Stimulated activated naive CD8-positive, alpha-beta T cell treated with anti-CD3 and anti-CD28 coated beads, Interleukin-15, amount 100 ng/mL, for 72 hours (primary cell): Measurements from ENCODE around the gene FOLR2.

Experiments
- ATAC-seq: fragments of 150-1000 bp; cut with Tn5 transposase; 2 replicates; pipeline ENCODE4 v1.10.0; 2021; ENCODE audit warnings: mild to moderate bottlenecking, moderate library complexity
- DNase-seq, 2 donors: peaks; one replicate each; pipeline ENCODE4 v3.0.0; 2021 to 2022
- H3K27ac Mint-ChIP-seq, 2 donors: one replicate each; pipeline ENCODE4 v1.8.0; 2022; ENCODE audit warnings: mild to moderate bottlenecking in 2 of 2, mixed read lengths in 2 of 2, moderate library complexity in 2 of 2
- H3K27me3 Mint-ChIP-seq: one replicate; pipeline ENCODE4 v1.8.0; 2022; ENCODE audit warnings: mixed read lengths
- H3K4me1 Mint-ChIP-seq: one replicate; pipeline ENCODE4 v1.8.0; 2022; ENCODE audit warnings: mild to moderate bottlenecking, mixed read lengths
- H3K4me3 Mint-ChIP-seq, 2 donors: one replicate each; pipeline ENCODE4 v1.8.0; 2022; ENCODE audit warnings: mild to moderate bottlenecking in 2 of 2, mixed read lengths in 2 of 2, moderate library complexity in 1 of 2
- H3K9me3 Mint-ChIP-seq, 2 donors: one replicate each; pipeline ENCODE4 v1.8.0; 2022; ENCODE audit warnings: mixed read lengths in 2 of 2

FOLR2 gene

GRCh38 chr11:72222907-72223614 lies 6.5 kb downstream of the FOLR2 start:
- Mint-ChIP-seq H3K9me3 (no peaks in the 10 kb centered on the region), H3K4me1 (peaks cover 39% of the 10 kb centered on the region), H3K27me3 (peaks cover 10% of the 10 kb centered on the region), H3K27ac (peak overlapping the region; percentile 89 to 95), H3K4me3 (peak overlapping the region; percentile 95 to 97)
- ATAC-seq (peak; percentile 83), DNase-seq (peak; percentile 95 to 96)

DNA sequence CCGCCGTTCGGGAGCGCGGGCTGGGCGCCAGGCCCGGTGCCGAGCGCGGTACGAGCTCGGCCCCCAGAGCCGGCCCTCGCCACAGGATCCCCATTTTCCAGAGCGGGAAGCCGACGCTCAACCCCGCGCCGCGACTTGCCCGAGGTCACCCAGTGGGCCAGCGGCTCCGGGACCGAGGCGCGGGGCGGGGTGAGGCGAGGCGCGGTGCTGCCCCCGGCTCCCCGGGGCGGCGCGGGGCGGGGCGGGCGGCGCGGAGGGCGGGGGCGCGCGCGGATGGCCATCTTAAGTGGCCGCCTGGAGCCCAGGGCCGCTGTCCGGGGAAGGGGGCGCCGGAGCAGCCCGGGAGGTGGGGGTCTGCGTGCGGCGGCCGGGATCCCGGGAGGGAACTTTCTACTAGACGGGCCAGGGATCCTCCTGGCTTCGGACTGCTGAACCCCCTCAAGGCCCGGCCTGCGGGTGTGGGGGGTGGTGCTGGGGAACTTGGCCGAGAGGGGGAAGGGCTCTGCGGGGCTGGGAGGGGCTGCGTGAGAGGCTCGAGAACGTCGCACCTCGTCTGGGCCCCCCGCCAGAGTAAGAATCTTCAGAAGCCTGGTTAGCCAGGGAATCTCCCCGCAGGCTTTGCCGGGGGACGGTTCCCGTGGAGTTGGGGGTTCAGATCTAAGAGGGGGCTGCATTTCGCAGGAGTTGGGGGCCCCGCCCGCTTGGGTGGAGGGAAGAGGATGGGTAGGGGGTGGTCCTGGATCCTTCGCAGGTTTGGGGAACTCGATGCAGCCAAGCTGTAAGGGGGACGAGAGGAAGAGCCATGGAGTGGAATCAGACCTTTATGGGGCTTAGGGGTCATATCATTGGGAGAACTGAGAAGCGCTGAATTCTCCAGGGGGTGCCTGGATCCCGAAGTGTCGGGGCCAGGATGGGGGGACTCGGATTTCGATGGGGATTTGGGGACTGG lies 7.3 kb downstream of the FOLR2 start:
- Mint-ChIP-seq H3K9me3 (no peaks in the 10 kb centered on the region), H3K27me3 (peaks cover 2% of the 10 kb centered on the region), H3K27ac (peak overlapping the region; percentile 97), H3K4me1 (peaks cover 42% of the 10 kb centered on the region), H3K4me3 (peak overlapping the region; percentile 95 to 97)
- DNase-seq (peak; percentile 72 to 78), ATAC-seq (peak; percentile 71)

- ATAC-seq (peak; percentile 11), DNase-seq (peak; percentile 41 to 52)
- Mint-ChIP-seq H3K4me3 (peak within 1 kb of the TSS; percentile 93 to 97), H3K27ac (peak within 1 kb of the TSS; percentile 97), H3K27me3 (no peaks in the 10 kb centered on the region), H3K9me3 (no peaks in the 10 kb centered on the region), H3K4me1 (peaks cover 48% of the 10 kb centered on the region)
Observed at GRCh38 chr11:72224564-72225410, 8.2 kb downstream of the FOLR2 start, which contains the start of gene INPPL1. Gene INPPL1, plus strand, starts transcription at chr11:72224767. Its CDS starts 218 bp downstream, at chr11:72224985.

DNA sequence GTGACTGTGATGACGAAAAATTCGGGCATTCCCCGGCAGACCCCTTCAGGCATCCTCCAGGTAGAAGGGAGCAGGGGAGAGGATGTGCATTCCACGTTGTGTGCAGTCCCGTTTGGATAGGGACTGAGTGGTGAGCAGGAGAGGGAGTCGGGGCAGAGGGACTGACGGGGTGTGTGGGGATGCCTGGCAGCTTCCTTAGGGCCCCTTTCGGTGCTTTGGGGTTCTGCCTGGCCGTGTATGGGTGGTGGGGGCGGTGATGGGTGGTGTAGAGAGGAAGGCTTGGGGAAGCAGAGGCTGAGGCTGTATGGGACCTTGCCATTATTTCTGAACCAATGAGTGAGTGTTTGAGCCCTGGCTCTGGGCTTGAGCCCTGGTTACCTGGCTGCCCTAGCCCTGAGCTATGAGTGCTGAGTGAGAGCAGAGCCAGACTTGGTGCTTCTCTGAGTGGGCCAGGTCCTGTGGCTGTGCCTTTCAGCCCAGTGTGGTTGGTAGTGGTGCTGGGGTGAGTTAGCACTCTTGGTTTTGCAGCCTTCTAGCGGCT lies 8.9 kb downstream of the FOLR2 start:
- Mint-ChIP-seq H3K4me3 (peak overlapping the region; percentile 86 to 97), H3K4me1 (peaks cover 48% of the 10 kb centered on the region), H3K27ac (peak overlapping the region; percentile 83 to 97), H3K27me3 (no peaks in the 10 kb centered on the region), H3K9me3 (no peaks in the 10 kb centered on the region)
- DNase-seq (peak; percentile 31 to 48), ATAC-seq (peak; percentile 37)

- Mint-ChIP-seq H3K27me3 (no peaks in the 10 kb centered on the region), H3K4me3 (no peak overlapping the region), H3K9me3 (no peaks in the 10 kb centered on the region), H3K27ac (peak overlapping the region in 1 of 2 donors; percentile 37), H3K4me1 (peaks cover 41% of the 10 kb centered on the region)
- DNase-seq: peak in 1 of 2 donors; percentile 9
- ATAC-seq: no peak
Observed at GRCh38 chr11:72226701-72227100, 10.1 kb downstream of the FOLR2 start.

- peak in 1 of 2 donors; percentile 8 for DNase-seq
- H3K9me3 Mint-ChIP-seq: no peaks in the 10 kb centered on the region
- no peak for ATAC-seq
- H3K4me3 Mint-ChIP-seq: no peak overlapping the region
- no peaks in the 10 kb centered on the region for H3K27me3 Mint-ChIP-seq
- peaks cover 33% of the 10 kb centered on the region for H3K4me1 Mint-ChIP-seq
- H3K27ac Mint-ChIP-seq: peak overlapping the region in 1 of 2 donors; percentile 66
Observed at GRCh38 chr11:72227316-72228228, 11.0 kb downstream of the FOLR2 start.

GRCh38 chr11:72228229-72228843 lies 11.7 kb downstream of the FOLR2 start:
- ATAC-seq: no peak
- Mint-ChIP-seq H3K27ac (no peak overlapping the region), H3K4me1 (peaks cover 29% of the 10 kb centered on the region), H3K27me3 (no peaks in the 10 kb centered on the region), H3K4me3 (no peak overlapping the region), H3K9me3 (no peaks in the 10 kb centered on the region)
- no peak for DNase-seq

DNA sequence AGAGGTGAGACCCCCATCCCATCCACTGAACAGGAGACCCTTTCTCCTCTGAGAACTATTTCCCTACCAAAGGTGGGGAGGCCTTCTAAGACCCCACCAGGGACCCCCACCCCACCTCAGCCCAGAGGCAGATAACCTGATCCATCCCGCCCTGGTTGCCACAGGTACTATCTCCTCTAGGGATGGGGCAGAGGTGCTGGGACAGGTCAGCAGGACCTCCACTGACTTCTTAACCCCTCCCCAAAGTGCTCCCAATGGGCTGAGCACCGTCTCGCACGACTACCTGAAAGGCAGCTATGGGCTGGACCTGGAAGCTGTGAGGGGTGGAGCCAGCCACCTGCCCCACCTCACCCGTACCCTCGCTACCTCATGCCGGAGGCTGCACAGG lies 12.2 kb downstream of the FOLR2 start:
- Mint-ChIP-seq H3K4me1 (peaks cover 30% of the 10 kb centered on the region), H3K27ac (no peak overlapping the region), H3K27me3 (no peaks in the 10 kb centered on the region), H3K4me3 (no peak overlapping the region), H3K9me3 (no peaks in the 10 kb centered on the region)
- ATAC-seq (no peak), DNase-seq (no peak)

GRCh38 chr11:72229336-72229924 lies 12.8 kb downstream of the FOLR2 start:
- Mint-ChIP-seq H3K27me3 (no peaks in the 10 kb centered on the region), H3K4me1 (peaks cover 36% of the 10 kb centered on the region), H3K27ac (peak overlapping the region; percentile 16 to 49), H3K4me3 (no peak overlapping the region), H3K9me3 (no peaks in the 10 kb centered on the region)
- DNase-seq: no peak
- no peak for ATAC-seq

DNA sequence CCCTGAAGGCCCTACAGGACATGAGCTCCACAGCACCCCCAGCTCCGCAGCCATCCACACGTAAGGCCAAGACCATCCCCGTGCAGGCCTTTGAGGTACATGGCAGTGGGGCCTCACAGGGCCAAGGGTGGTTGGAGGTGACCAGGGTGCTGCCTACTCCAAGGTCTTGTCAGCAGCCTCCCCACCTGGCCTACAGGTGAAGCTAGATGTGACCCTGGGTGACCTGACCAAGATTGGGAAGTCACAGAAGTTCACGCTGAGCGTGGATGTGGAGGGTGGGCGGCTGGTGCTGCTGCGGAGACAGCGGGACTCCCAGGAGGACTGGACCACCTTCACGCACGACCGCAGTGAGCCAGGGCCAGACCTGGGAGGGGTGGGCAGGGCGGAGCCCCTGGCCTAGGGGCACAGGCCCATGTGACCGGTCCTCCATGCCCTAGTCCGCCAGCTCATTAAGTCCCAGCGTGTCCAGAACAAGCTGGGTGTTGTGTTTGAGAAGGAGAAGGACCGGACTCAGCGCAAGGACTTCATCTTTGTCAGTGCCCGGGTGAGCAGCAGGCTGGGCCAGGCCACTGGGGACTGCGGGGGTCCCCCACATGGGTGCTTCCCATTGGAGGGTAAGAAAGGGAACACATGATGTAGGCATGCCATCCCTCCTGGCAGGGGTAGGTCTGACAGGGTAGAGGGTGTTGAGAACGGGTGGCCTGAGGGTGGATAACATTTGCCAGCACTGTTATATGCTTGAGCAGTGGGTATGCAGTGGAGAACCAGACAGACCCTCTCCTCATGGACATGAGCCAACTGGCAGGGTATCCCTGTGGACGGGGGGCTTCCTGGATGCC lies 13.6 kb downstream of the FOLR2 start:
- ATAC-seq (no peak), DNase-seq (no peak)
- Mint-ChIP-seq H3K4me1 (peaks cover 37% of the 10 kb centered on the region), H3K4me3 (no peak overlapping the region), H3K27me3 (no peaks in the 10 kb centered on the region), H3K27ac (no peak overlapping the region), H3K9me3 (no peaks in the 10 kb centered on the region)

GRCh38 chr11:72230764-72231365 lies 14.3 kb downstream of the FOLR2 start:
- no peaks in the 10 kb centered on the region for H3K9me3 Mint-ChIP-seq
- H3K27me3 Mint-ChIP-seq: no peaks in the 10 kb centered on the region
- H3K4me3 Mint-ChIP-seq: no peak overlapping the region
- H3K27ac Mint-ChIP-seq: peak overlapping the region in 1 of 2 donors; percentile 77
- no peak for ATAC-seq
- peaks cover 30% of the 10 kb centered on the region for H3K4me1 Mint-ChIP-seq
- peak in 1 of 2 donors; percentile 7 for DNase-seq

DNA sequence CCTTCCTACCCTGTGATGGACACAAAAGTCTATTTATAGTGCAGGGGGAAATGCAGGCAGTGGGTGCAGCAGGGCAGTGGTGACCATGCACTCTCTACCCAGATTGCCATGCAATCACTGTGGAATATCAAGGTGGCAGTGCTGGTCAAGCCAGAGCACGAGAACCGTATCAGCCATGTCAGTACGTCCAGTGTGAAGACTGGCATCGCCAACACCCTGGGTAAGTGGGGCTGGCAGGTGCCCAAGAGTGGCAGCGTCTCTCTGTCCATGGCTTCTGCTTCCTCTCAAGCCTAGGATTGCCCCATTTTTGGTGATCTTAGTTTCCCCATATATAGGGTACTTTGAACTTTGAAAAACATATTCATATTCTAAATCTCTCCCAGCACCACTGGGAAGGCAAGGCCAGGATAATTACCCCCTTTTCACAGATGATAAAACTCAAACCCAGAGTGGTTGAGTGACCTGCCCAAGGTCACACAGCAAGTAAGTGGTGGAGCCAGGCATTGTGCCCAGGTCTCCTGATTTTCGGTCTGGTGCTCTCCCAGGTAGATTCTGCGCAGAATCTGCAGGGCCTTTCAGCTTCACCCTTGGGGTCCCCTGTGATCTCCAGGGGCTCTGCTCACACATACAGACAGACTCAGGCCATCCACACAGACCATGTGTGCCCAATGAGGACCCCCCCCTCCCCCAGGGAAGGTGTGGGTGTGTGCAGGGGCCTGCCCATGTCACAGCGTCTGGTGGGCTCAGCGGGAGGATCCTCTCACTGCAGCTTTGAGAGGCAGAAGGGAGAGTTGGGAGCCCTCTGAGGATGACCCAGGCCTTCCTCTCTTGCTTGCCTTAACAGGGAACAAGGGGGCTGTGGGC lies 15.0 kb downstream of the FOLR2 start:
- H3K4me3 Mint-ChIP-seq: no peak overlapping the region

More for the DNA sequence above, 15.0 kb downstream of the FOLR2 start:
- no peaks in the 10 kb centered on the region for H3K9me3 Mint-ChIP-seq
- DNase-seq (peak in 1 of 2 donors; percentile 4), ATAC-seq (no peak)
- no peaks in the 10 kb centered on the region for H3K27me3 Mint-ChIP-seq
- H3K4me1 Mint-ChIP-seq: peaks cover 22% of the 10 kb centered on the region
- peak overlapping the region in 1 of 2 donors; percentile 77 for H3K27ac Mint-ChIP-seq
